ENCODE data around the gene FMOD. TPM values are rescaled to one million over a fixed set of nuclear protein-coding genes. Genes with fewer than 3 reads are reported as not detected.
"Not testable (repeated sequence)": the region's sequence is repeated elsewhere in the genome, so short reads cannot be mapped to it uniquely, and the experiment has no call there.

Gene FMOD
- total RNA-seq, 1 donor from 2014 or later, result 28.9 TPM

GRCh38 chr1:203302456-203302855 lies 48.5 kb downstream of the FMOD start:
- Histone ChIP-seq H3K36me3 (peaks cover 7% of the 10 kb centered on the region), H3K27me3 (ENCODE audit: low read depth) (no peaks in the 10 kb centered on the region), H3K27ac (no peak overlapping the region), H3K4me1 (peaks cover 19% of the 10 kb centered on the region), H3K4me3 (no peak overlapping the region), H3K9me3 (no peaks in the 10 kb centered on the region)
- DNase-seq, result no peak
- no peak for ATAC-seq
- intact Hi-C loops (cut with DNase I), result no loop called here
- TF ChIP-seq CTCF (IDR thresholded peaks at IDR 0.05), result no peak

- ATAC-seq (no peak), DNase-seq (no peak)
- Histone ChIP-seq H3K27me3 (ENCODE audit: low read depth) (no peaks in the 10 kb centered on the region), H3K36me3 (no peaks in the 10 kb centered on the region), H3K9me3 (no peaks in the 10 kb centered on the region), H3K4me3 (no peak overlapping the region), H3K4me1 (peaks cover 13% of the 10 kb centered on the region), H3K27ac (no peak overlapping the region)
- TF ChIP-seq CTCF (IDR thresholded peaks at IDR 0.05), result no peak
- intact Hi-C loops (cut with DNase I), result no loop called here
Observed at GRCh38 chr1:203301331-203301668, 49.6 kb downstream of the FMOD start.

- DNase-seq, result no peak
- no peak overlapping the region for H3K4me3 ChIP-seq
- no peaks in the 10 kb centered on the region for H3K36me3 ChIP-seq
- ATAC-seq, result no peak
- peaks cover 13% of the 10 kb centered on the region for H3K4me1 ChIP-seq
- intact Hi-C loops (cut with DNase I), result no loop called here
- H3K9me3 ChIP-seq, result no peaks in the 10 kb centered on the region
- H3K27me3 ChIP-seq (ENCODE audit: low read depth), result no peaks in the 10 kb centered on the region
- TF ChIP-seq CTCF (IDR thresholded peaks at IDR 0.05), result no peak
- H3K27ac ChIP-seq, result no peak overlapping the region
Observed at GRCh38 chr1:203300441-203301330, 50.2 kb downstream of the FMOD start.

GRCh38 chr1:203299719-203300429 lies 51.0 kb downstream of the FMOD start:
- H3K27ac ChIP-seq; H3K4me3 ChIP-seq; DNase-seq; ATAC-seq; H3K36me3 ChIP-seq; H3K27me3 ChIP-seq (ENCODE audit: low read depth); intact Hi-C loops (cut with DNase I); H3K9me3 ChIP-seq: not testable (repeated sequence)
- H3K4me1 ChIP-seq, result peaks cover 11% of the 10 kb centered on the region

- no peaks in the 10 kb centered on the region for H3K9me3 ChIP-seq
- H3K27me3 ChIP-seq (ENCODE audit: low read depth), result no peaks in the 10 kb centered on the region
- peaks cover 4% of the 10 kb centered on the region for H3K4me1 ChIP-seq
- H3K4me3 ChIP-seq, result no peak overlapping the region
- no peak for TF ChIP-seq CTCF (IDR thresholded peaks at IDR 0.05)
- H3K36me3 ChIP-seq, result no peaks in the 10 kb centered on the region
- no peak overlapping the region for H3K27ac ChIP-seq
- DNase-seq, result no peak
- ATAC-seq, result no peak
- intact Hi-C loops (cut with DNase I), result no loop called here
Observed at GRCh38 chr1:203299169-203299568, 51.8 kb downstream of the FMOD start.

Data from lower lobe of right lung (tissue), 2 donors.